ENCODE measurements around the gene SH3GL1.

Gene SH3GL1, protein sequence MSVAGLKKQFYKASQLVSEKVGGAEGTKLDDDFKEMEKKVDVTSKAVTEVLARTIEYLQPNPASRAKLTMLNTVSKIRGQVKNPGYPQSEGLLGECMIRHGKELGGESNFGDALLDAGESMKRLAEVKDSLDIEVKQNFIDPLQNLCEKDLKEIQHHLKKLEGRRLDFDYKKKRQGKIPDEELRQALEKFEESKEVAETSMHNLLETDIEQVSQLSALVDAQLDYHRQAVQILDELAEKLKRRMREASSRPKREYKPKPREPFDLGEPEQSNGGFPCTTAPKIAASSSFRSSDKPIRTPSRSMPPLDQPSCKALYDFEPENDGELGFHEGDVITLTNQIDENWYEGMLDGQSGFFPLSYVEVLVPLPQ

DNA sequence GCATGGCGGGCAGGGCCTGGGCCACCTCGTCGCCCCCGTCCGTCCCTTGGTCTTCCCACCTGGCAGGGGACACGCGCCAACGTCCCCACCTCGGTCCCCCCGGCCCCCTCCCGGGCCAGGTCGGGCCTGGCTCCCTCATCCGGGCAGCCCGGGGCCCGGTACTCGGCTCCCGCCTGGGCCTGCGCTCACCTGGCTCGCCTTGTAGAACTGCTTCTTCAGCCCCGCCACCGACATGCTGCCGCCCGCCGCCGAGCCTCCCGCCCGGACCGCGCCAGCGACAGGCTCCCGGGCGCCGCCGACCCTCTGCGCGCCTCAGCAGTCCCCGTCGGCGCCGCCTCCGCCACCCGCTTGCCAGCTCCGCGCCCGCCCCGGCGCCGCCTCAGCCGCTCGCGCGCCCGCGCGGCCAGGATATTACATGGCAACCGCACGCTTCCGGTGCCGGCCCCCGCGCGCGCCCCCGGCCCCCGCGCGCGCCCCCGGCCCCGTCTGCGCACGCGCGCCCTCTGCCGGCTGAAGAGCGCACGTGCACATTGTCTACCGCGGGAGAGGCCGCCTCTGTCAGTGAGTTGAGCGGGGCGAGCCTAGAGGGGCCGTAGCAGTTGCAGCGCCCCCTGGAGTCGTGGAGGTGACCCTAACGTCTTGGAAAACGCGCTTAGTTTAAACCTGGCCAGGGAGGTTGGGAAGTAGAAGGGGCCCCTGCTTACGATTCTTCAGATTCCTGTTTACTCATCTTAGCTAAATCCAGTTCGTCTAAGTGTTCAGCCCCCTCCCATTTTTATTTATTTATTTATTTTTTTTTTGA is at the start of gene SH3GL1:
SH3GL1 (minus strand) TSS at position 413 of the 802 bp plus-strand sequence; CDS start at position 234, 179 bp downstream.
- no peaks in the 10 kb centered on the region for H3K36me3 ChIP-seq (ENCODE audit: insufficient read depth)
- H3K4me2 ChIP-seq = peak within 1 kb of the TSS; percentile 92
- peak; percentile 85 for TF ChIP-seq CTCF (conservative IDR thresholded peaks at IDR 0.05; ENCODE audit: low read depth, low read length)
- peaks cover 33% of the 10 kb centered on the region for H3K4me1 ChIP-seq (ENCODE audit: low read depth, poor library complexity, severe bottlenecking)
- H3K27me3 ChIP-seq (ENCODE audit: insufficient read depth, low read depth) = no peaks in the 10 kb centered on the region
- H3K79me2 ChIP-seq (ENCODE audit: insufficient read depth, low read depth) = peaks cover 74% of the 10 kb centered on the region
- no peak within 1 kb of the TSS for H3K4me3 ChIP-seq (IDR thresholded peaks at IDR 0.05; ENCODE audit: insufficient read depth, low read depth, low read length)
- H4K20me1 ChIP-seq (ENCODE audit: insufficient read depth) = peaks cover 5% of the 10 kb centered on the region
- peak within 1 kb of the TSS; percentile 61 for H2AFZ ChIP-seq (ENCODE audit: low read depth)
- H3K9ac ChIP-seq = peak within 1 kb of the TSS; percentile 79; the same call in 1 of the 2 replicates
- H3K27ac ChIP-seq = peak within 1 kb of the TSS; percentile 40

- Histone ChIP-seq H2AFZ (ENCODE audit: low read depth) (no peak overlapping the region), H3K27me3 (ENCODE audit: insufficient read depth, low read depth) (no peaks in the 10 kb centered on the region), H3K4me2 (no peak overlapping the region), H3K4me1 (ENCODE audit: low read depth, poor library complexity, severe bottlenecking) (no peaks in the 10 kb centered on the region), H3K9ac (no peak overlapping the region), H3K27ac (no peak overlapping the region), H3K79me2 (ENCODE audit: insufficient read depth, low read depth) (no peaks in the 10 kb centered on the region), H3K36me3 (ENCODE audit: insufficient read depth) (no peaks in the 10 kb centered on the region), H4K20me1 (ENCODE audit: insufficient read depth) (no peaks in the 10 kb centered on the region), H3K4me3 (IDR thresholded peaks at IDR 0.05; ENCODE audit: insufficient read depth, low read depth, low read length) (no peak overlapping the region)
- TF ChIP-seq CTCF (conservative IDR thresholded peaks at IDR 0.05; ENCODE audit: low read depth, low read length) = no peak
Measured at GRCh38 chr19:4449639-4450028, 49.3 kb upstream of the SH3GL1 start.

DNA sequence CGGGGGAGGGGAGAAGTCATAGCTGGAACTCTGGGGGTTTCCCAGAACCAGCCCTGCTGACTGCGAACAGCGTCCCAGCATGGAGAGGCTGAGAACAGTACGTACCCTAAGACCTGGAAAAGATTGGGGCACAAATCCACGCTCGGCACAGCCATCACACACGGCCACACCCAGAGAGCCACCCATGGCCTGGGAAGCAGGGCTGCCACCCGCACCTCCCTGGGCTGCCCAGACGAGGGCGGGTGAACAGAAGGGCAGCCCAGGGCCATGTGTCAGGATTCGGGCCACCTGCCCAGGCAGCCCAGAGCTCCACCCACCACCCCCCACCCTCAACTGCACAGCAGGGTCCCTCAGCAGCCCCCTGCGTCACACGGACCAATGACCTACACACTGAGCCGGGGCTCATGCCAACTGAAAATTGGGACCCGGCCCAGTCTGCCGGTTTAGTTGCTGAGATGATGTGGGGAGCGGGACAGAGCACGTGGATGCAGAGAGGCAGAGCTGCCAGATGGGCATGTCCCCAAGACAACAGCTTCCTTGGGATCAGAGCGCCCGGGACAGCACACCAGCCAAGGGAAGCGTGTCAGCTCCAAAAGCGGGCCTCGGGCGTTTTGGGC is 48.8 kb upstream of the SH3GL1 start:
- Histone ChIP-seq H3K4me3 (IDR thresholded peaks at IDR 0.05; ENCODE audit: insufficient read depth, low read depth, low read length) (no peak overlapping the region), H3K79me2 (ENCODE audit: insufficient read depth, low read depth) (no peaks in the 10 kb centered on the region), H3K27me3 (ENCODE audit: insufficient read depth, low read depth) (no peaks in the 10 kb centered on the region), H3K36me3 (ENCODE audit: insufficient read depth) (no peaks in the 10 kb centered on the region), H3K4me1 (ENCODE audit: low read depth, poor library complexity, severe bottlenecking) (no peaks in the 10 kb centered on the region), H3K9ac (no peak overlapping the region), H2AFZ (ENCODE audit: low read depth) (no peak overlapping the region), H3K4me2 (no peak overlapping the region), H4K20me1 (ENCODE audit: insufficient read depth) (no peaks in the 10 kb centered on the region), H3K27ac (no peak overlapping the region)
- no peak for TF ChIP-seq CTCF (conservative IDR thresholded peaks at IDR 0.05; ENCODE audit: low read depth, low read length)

GRCh38 chr19:4448147-4448985 is 48.0 kb upstream of the SH3GL1 start:
- Histone ChIP-seq H3K27me3 (ENCODE audit: insufficient read depth, low read depth) (no peaks in the 10 kb centered on the region), H3K9ac (no peak overlapping the region), H3K27ac (no peak overlapping the region), H4K20me1 (ENCODE audit: insufficient read depth) (no peaks in the 10 kb centered on the region), H3K4me2 (no peak overlapping the region), H3K4me3 (IDR thresholded peaks at IDR 0.05; ENCODE audit: insufficient read depth, low read depth, low read length) (no peak overlapping the region), H3K36me3 (ENCODE audit: insufficient read depth) (no peaks in the 10 kb centered on the region), H2AFZ (ENCODE audit: low read depth) (no peak overlapping the region), H3K79me2 (ENCODE audit: insufficient read depth, low read depth) (no peaks in the 10 kb centered on the region), H3K4me1 (ENCODE audit: low read depth, poor library complexity, severe bottlenecking) (no peaks in the 10 kb centered on the region)
- no peak for TF ChIP-seq CTCF (conservative IDR thresholded peaks at IDR 0.05; ENCODE audit: low read depth, low read length)

Measured in KMS-11 (cell line).